Lung (tissue), 12 donors: ENCODE results near the gene TBC1D8. TPM values are rescaled to one million over a fixed set of nuclear protein-coding genes. Genes with fewer than 3 reads are reported as not detected.

Source experiments
- ATAC-seq: fragments of 200-7000 bp; cut with Tn5 transposase; one replicate; pipeline ENCODE4 v1.9.1; 2020; ENCODE audit warnings: moderate number of reproducible peaks; ENCODE audit not compliant: insufficient read depth, low FRiP score
- DNase-seq, 3 donors: peaks; one replicate each; pipeline ENCODE4 v3.0.0-alpha.2; 2013 to 2017
- H3K27ac ChIP-seq, 2 donors: one replicate each; pipeline ENCODE4 v1.5.1; 2013; ENCODE audit warnings: mild to moderate bottlenecking in 2 of 2, moderate library complexity in 2 of 2, control low read depth in 1 of 2, inconsistent platforms in 1 of 2, low read depth in 1 of 2, low read length in 1 of 2
- H3K27me3 ChIP-seq, 3 donors: one replicate each; pipeline ENCODE4 v1.5.1; 2013; ENCODE audit warnings: low read length in 2 of 3; ENCODE audit not compliant: control insufficient read depth in 3 of 3, insufficient read depth in 3 of 3
- H3K36me3 ChIP-seq, 4 donors: one replicate each; pipeline ENCODE4 v1.5.1; 2013; ENCODE audit warnings: low read length in 4 of 4, mild to moderate bottlenecking in 1 of 4, moderate library complexity in 1 of 4; ENCODE audit not compliant: control insufficient read depth in 4 of 4, insufficient read depth in 4 of 4
- H3K4me1 ChIP-seq, 5 donors: one replicate each; pipeline ENCODE4 v1.5.1; 2013; ENCODE audit warnings: low read length in 5 of 5, mild to moderate bottlenecking in 2 of 5, moderate library complexity in 1 of 5; ENCODE audit not compliant: control insufficient read depth in 5 of 5, insufficient read depth in 5 of 5
- H3K4me3 ChIP-seq: one replicate; pipeline ENCODE4 v1.5.1; 2013; ENCODE audit warnings: mild to moderate bottlenecking, control low read depth, moderate library complexity
- H3K9ac ChIP-seq, 2 donors: one replicate each; pipeline ENCODE4 v1.5.1; 2013; ENCODE audit warnings: low read length in 2 of 2, control low read depth in 1 of 2; ENCODE audit not compliant: insufficient read depth in 1 of 2
- H3K9me3 ChIP-seq, 4 donors: one replicate each; pipeline ENCODE4 v1.5.1; 2013; ENCODE audit warnings: low read length in 3 of 4, mild to moderate bottlenecking in 1 of 4, moderate library complexity in 1 of 4; ENCODE audit not compliant: control insufficient read depth in 4 of 4, insufficient read depth in 3 of 4
- CTCF ChIP-seq: IDR thresholded peaks from 2 replicates; pipeline ENCODE4 v1.5.1; 2012; ENCODE audit warnings: mild to moderate bottlenecking; ENCODE audit errors: control extremely low read depth, extremely low read depth
- WGBS, 2 donors: extraction: QIAGEN DNeasy Blood & Tissue Kit; methylation state at CpG; one replicate each; pipeline ENCODE4 v1.1.7; 2013; 5-methylcytosine and 5-hydroxymethylcytosine counted together
- polyA plus RNA-seq, 2 donors: library from polyadenylated mRNA; stranded (reverse); fragments of 200-250 nt; gene quantifications; one replicate each; pipeline ENCODE4 v1.2.1, GENCODE V29; 2013
- total RNA-seq, 2 donors: library from RNA; depleted of rRNA in 1 of 2; stranded (reverse); fragments of >200 nt in 1 of 2; gene quantifications; one replicate each; pipeline ENCODE4 v1.2.1, GENCODE V29; 2014 to 2021
- donor health status: control.
- donor health status: control.
- donor health status: Bipolar disorder and iron deficiency.
- donor health status: healthy.
- donor health status: DM: yes; HTN: yes; CAD: no.

The TBC1D8 gene
- total and polyA plus RNA-seq, 4 donors = 15.8 to 40.7 (median 29.7) TPM

DNA sequence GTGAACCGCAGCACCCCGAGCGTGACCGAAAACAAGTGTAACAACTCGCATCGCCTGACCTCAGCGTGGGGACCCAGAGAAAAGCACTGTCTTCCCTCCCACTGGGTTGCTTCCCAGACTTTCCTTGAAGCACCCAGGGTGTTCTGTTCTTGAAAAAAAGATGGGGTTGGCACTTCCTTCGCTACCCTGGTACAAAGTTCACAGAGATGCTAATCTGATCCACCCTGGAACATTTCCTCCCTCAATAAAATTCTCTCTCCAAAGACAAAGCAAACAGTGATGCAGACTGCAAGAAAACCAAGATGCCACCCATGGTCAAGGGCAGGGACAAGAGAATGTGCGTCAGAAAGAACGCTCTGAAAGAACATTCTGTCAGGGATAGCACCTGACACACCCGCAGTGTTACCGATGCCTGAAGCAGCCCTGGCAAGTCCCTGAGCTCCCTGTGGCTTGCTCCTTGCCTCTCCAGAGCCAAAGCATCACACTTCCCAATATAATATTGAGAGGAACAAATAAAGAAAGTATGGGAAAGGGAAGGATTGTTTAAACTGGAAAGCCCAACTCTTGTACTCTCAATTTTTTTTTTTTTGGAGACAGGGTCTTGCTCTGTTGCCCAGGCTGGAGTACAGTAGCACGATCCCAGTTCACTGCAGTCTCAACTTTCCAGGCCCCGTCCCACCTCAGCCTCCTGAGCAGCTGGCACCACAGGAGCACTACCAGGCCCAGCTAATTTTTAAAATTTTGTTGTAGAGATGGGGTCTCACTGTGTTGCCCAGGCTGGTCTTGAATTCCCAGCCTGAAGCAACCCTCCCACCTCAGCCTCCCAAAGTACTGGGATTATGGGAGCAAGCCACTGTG lies 70.7 kb downstream of the TBC1D8 start:
- H3K27me3 ChIP-seq = no peaks in the 10 kb centered on the region
- H3K27ac ChIP-seq = no peak overlapping the region
- WGBS, 2 donors = 95 to 97% methylated on average over 14 of the region's 14 CpGs
- H3K4me3 ChIP-seq = no peak overlapping the region
- DNase-seq (no peak), ATAC-seq (no peak)
- no peak for TF ChIP-seq CTCF
- H3K9ac ChIP-seq = no peak overlapping the region
- H3K4me1 ChIP-seq = peaks cover 0 to 23% (median 0%) of the 10 kb centered on the region in 5 donors
- peaks cover 0 to under 1% (median 0%) of the 10 kb centered on the region in 4 donors for H3K9me3 ChIP-seq
- H3K36me3 ChIP-seq = peaks cover 0 to 6% (median under 1%) of the 10 kb centered on the region in 4 donors

DNA sequence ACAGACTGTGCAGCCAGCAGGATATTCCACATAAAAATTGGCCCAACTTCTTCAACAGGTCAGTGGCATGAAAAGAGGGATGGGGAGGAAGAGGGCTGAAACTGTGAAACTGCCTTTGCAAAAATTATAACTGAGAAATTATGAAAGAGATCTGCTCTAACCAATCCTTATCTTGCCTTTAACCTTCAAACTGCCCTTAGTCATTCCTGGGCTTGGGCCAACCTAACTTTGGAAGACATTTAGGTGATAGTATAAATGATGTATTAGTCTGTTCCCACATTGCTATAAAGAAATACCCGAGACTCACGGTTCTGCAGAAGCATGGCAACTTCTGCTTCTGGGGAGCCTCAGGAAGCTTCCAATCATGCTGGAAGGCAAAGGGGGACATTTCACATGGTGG lies 74.6 kb downstream of the TBC1D8 start:
- TF ChIP-seq CTCF = no peak
- H3K9me3 ChIP-seq = peaks cover 0 to 7% (median 2%) of the 10 kb centered on the region in 4 donors
- no peak overlapping the region for H3K4me3 ChIP-seq
- H3K9ac ChIP-seq = no peak overlapping the region
- peak overlapping the region in 1 of 2 donors; percentile 5 for H3K27ac ChIP-seq
- ATAC-seq (no peak), DNase-seq (no peak)
- no peaks in the 10 kb centered on the region for H3K27me3 ChIP-seq
- WGBS, 2 donors = 69 to 70% methylated on average over 2 of the region's 2 CpGs
- H3K36me3 ChIP-seq = peaks cover 0 to 3% (median 0%) of the 10 kb centered on the region in 4 donors
- H3K4me1 ChIP-seq = peaks cover 0 to 20% (median 0%) of the 10 kb centered on the region in 5 donors

DNA sequence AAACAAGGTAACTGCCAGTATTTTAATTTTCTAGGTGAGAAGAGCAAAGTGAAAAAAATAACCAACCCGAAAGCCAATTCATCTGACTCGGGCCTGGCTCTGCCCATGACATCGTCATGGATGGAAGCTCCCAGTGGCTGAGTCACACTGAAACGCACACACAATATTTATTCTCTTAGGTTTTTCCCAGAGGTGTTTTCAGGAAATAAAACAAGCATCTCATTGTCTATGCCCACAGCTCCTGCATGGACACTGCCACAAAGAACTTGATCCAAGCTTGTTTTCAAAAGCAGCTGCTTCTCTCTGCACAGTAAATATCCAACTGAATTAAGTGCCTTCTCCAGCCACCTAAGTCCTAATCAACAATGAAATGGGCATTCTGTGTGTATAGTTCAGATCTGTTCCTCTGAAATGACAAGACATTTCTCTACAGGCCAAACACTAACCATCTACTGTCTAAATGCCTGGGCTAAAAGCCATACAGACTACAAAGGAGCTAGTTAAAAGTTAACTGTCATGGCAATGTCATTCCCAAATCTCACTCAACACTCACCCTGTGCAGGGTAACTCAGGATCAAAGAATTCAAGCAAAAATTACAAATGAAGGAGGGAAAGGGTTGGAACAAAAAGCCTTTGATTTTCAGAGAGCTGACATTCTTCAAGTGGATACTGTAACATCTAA lies 86.2 kb downstream of the TBC1D8 start:
- no peak for ATAC-seq
- WGBS, 2 donors = 78 to 88% methylated on average over 4 of the region's 4 CpGs
- no peak overlapping the region for H3K4me3 ChIP-seq
- no peak overlapping the region for H3K9ac ChIP-seq
- DNase-seq = no peak
- H3K9me3 ChIP-seq = no peaks in the 10 kb centered on the region
- H3K27ac ChIP-seq = peak overlapping the region in 1 of 2 donors; percentile 51
- peaks cover 0 to 13% (median 0%) of the 10 kb centered on the region in 5 donors for H3K4me1 ChIP-seq
- no peak for TF ChIP-seq CTCF
- no peaks in the 10 kb centered on the region for H3K27me3 ChIP-seq
- peaks cover 0 to 2% (median 0%) of the 10 kb centered on the region in 4 donors for H3K36me3 ChIP-seq
